DOHH2 (cell line): Measurements from ENCODE around the gene CSF1.

Experiments
- EZH2phosphoT487 ChIP-seq: fragments of 200-600 bp; sonication (generic); IDR thresholded peaks from 2 replicates; pipeline ENCODE4 v1.6.1; 2017; ENCODE audit warnings: borderline replicate concordance, mild to moderate bottlenecking, antibody characterized with exemption, low read length, moderate library complexity, mixed read lengths
- TF ChIP-seq, protein P1 (sequence below): fragments of 200-600 bp; sonication (generic); IDR thresholded peaks from one replicate; pipeline ENCODE4 v1.5.1; 2014; ENCODE audit warnings: antibody characterized with exemption, mild to moderate bottlenecking, low read depth, low read length; ENCODE audit not compliant: poor library complexity, severe bottlenecking

DNA sequence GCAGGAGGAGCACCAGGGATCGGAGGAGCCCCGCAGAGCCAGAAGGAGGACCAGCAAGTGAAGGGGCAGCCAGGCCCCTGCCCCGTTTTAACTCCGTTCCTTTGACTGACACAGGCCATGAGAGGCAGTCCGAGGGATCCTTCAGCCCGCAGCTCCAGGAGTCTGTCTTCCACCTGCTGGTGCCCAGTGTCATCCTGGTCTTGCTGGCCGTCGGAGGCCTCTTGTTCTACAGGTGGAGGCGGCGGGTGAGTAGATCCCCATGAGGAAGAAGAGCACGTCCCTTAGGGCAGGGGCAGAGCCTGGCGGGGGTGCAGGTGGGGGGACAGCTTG lies 13.3 kb downstream of the CSF1 start:
- TF ChIP-seq, protein P1, sequence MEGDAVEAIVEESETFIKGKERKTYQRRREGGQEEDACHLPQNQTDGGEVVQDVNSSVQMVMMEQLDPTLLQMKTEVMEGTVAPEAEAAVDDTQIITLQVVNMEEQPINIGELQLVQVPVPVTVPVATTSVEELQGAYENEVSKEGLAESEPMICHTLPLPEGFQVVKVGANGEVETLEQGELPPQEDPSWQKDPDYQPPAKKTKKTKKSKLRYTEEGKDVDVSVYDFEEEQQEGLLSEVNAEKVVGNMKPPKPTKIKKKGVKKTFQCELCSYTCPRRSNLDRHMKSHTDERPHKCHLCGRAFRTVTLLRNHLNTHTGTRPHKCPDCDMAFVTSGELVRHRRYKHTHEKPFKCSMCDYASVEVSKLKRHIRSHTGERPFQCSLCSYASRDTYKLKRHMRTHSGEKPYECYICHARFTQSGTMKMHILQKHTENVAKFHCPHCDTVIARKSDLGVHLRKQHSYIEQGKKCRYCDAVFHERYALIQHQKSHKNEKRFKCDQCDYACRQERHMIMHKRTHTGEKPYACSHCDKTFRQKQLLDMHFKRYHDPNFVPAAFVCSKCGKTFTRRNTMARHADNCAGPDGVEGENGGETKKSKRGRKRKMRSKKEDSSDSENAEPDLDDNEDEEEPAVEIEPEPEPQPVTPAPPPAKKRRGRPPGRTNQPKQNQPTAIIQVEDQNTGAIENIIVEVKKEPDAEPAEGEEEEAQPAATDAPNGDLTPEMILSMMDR = no peak
- TF ChIP-seq EZH2phosphoT487 = no peak
